Endothelial cell of umbilical vein (primary cell): ENCODE data around the gene VWA8.

Source experiments
- EZH2 ChIP-seq: IDR thresholded peaks from 2 replicates; pipeline ENCODE4 v1.6.1; 2012; ENCODE audit warnings: borderline replicate concordance, low read depth, mild to moderate bottlenecking, moderate library complexity, low read length, inconsistent platforms; ENCODE audit not compliant: severe bottlenecking
- JUN ChIP-seq: IDR thresholded peaks from 2 replicates; pipeline ENCODE4 v1.6.1; 2011; ENCODE audit warnings: borderline replicate concordance, low read depth; ENCODE audit not compliant: insufficient read length, insufficient read depth
- POLR2A ChIP-seq: IDR thresholded peaks from 2 replicates; pipeline ENCODE4 v1.6.1; 2012; ENCODE audit warnings: low read depth, mild to moderate bottlenecking, control low read depth, low read length
- POLR2AphosphoS5 ChIP-seq: IDR thresholded peaks from 2 replicates; pipeline ENCODE4 v1.6.1; 2012; ENCODE audit warnings: low read depth, mild to moderate bottlenecking, control low read depth, low read length, moderate library complexity; ENCODE audit not compliant: insufficient read depth
- TF ChIP-seq, protein P1 (sequence below), 2 donors: IDR thresholded peaks; 1 replicate in 1 of 2; 2 replicates in 1 of 2; pipeline ENCODE4 v1.5.1; 2011; ENCODE audit warnings: low read length in 2 of 2, mild to moderate bottlenecking in 2 of 2, moderate library complexity in 2 of 2, control low read depth in 1 of 2, inconsistent platforms in 1 of 2, low read depth in 1 of 2; ENCODE audit not compliant: insufficient read depth in 1 of 2; ENCODE audit errors: extremely low read depth in 1 of 2
- TF ChIP-seq, protein P2 (sequence below): IDR thresholded peaks from 2 replicates; pipeline ENCODE4 v1.6.1; 2011; ENCODE audit not compliant: insufficient read depth, insufficient read length

DNA sequence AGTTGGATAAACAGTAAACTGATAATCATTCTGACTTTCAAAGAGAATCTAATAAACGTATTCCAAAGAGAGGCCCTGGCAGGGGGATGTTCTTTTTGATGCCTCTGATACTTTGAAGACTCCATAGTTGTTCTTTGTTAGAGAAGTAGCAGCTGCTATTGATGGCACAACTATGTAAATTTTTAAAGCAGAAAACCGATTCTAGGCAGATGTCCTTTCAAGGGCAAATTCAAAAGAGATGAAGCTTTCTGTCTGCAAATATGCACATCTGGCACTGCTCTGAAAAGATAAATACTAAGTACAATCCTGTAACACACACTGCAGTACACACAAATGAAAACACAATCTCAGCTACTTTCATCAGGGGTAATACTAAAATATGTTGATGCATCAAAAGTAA, 250.1 kb downstream of the VWA8 start:
- TF ChIP-seq EZH2 (no peak), POLR2AphosphoS5 (no peak), POLR2A (no peak), JUN (no peak)
- TF ChIP-seq, protein P1, sequence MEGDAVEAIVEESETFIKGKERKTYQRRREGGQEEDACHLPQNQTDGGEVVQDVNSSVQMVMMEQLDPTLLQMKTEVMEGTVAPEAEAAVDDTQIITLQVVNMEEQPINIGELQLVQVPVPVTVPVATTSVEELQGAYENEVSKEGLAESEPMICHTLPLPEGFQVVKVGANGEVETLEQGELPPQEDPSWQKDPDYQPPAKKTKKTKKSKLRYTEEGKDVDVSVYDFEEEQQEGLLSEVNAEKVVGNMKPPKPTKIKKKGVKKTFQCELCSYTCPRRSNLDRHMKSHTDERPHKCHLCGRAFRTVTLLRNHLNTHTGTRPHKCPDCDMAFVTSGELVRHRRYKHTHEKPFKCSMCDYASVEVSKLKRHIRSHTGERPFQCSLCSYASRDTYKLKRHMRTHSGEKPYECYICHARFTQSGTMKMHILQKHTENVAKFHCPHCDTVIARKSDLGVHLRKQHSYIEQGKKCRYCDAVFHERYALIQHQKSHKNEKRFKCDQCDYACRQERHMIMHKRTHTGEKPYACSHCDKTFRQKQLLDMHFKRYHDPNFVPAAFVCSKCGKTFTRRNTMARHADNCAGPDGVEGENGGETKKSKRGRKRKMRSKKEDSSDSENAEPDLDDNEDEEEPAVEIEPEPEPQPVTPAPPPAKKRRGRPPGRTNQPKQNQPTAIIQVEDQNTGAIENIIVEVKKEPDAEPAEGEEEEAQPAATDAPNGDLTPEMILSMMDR (IDR thresholded peaks at IDR 0.05; ENCODE audit: extremely low read depth in 1 of 2, insufficient read depth in 1 of 2, low read depth in 1 of 2, low read length in 2 of 2): no peak
- TF ChIP-seq, protein P2, sequence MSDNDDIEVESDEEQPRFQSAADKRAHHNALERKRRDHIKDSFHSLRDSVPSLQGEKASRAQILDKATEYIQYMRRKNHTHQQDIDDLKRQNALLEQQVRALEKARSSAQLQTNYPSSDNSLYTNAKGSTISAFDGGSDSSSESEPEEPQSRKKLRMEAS: no peak
